GM12878 (cell line): ENCODE data around the gene HLA-B. TPM values are rescaled to one million over a fixed set of nuclear protein-coding genes. Genes with fewer than 3 reads are reported as not detected.
A peak's percentile ranks its signal among the peaks of the same experiment; 100 is the strongest.

ENCODE experiments used
- ATAC-seq: fragments of 200-7000 bp; cut with Tn5 transposase; 3 replicates; pipeline ENCODE4 v1.9.1; 2020; ENCODE audit warnings: mild to moderate bottlenecking, moderate library complexity
- BruUV-seq: library from RNA; stranded (reverse); fragments of 400-500 nt; replicated peaks from 2 replicates; lab custom pipeline; 2021; lab: Mats Ljungman, UMichigan
- CTCF ChIA-PET: fragments of 300-600 bp; sonication (Branson Sonifier 250); formaldehyde crosslinking; extraction: SDS; loops from one replicate; lab custom pipeline; 2021; ENCODE audit warnings: inconsistent platforms; lab: Yijun Ruan, JAX
- POLR2A ChIA-PET: fragments of 350-600 bp; formaldehyde crosslinking; extraction: SDS; loops from one replicate; lab custom pipeline; 2021; ENCODE audit warnings: inconsistent platforms; lab: Charles Lee
- RAD21 ChIA-PET: fragments of 300-600 bp; sonication (Branson Sonifier 250); formaldehyde crosslinking; loops from one replicate; lab custom pipeline; 2023; ENCODE audit warnings: antibody characterized with exemption; ENCODE audit not compliant: unreplicated experiment; lab: Charles Lee
- SMC1A ChIA-PET: fragments of 300-600 bp; sonication (Branson Sonifier 250); formaldehyde crosslinking; loops from one replicate; lab custom pipeline; 2023; ENCODE audit not compliant: unreplicated experiment, uncharacterized antibody; lab: Charles Lee
- DNase-seq: peaks from one replicate; pipeline ENCODE4 v3.0.0-alpha.2; 2011; ENCODE audit warnings: low read depth, low spot score
- FAIRE-seq: peaks from 3 replicates; lab custom pipeline; 2011; peaks lifted over from hg19 to GRCh38; lab: Jason Lieb, UNC
- H2AFZ ChIP-seq: 2 replicates; pipeline ENCODE4 v1.6.0; 2011; ENCODE audit warnings: low read depth, low read length, control low read depth; ENCODE audit not compliant: control insufficient read depth
- H3K27ac ChIP-seq: 2 replicates; pipeline ENCODE4 v1.5.1; 2011; ENCODE audit warnings: control low read depth; ENCODE audit not compliant: control insufficient read depth, insufficient read depth
- H3K27me3 ChIP-seq, 2 experiments: replicated peaks in 1 of 2; 2 replicates each; pipeline versions ENCODE4 v1.6.0 to v1.6.1; 2011; ENCODE audit warnings: low read length in 1 of 2; ENCODE audit not compliant: control insufficient read depth in 2 of 2, insufficient read depth in 2 of 2
- H3K36me3 ChIP-seq, 2 experiments: 2 replicates each; pipeline ENCODE4 v1.5.1; 2011; ENCODE audit warnings: low read length in 1 of 2; ENCODE audit not compliant: control insufficient read depth in 2 of 2, insufficient read depth in 2 of 2
- H3K4me1 ChIP-seq: 2 replicates; pipeline ENCODE4 v1.6.1; 2011; ENCODE audit warnings: mild to moderate bottlenecking, low read length, moderate library complexity, mixed read lengths; ENCODE audit not compliant: control insufficient read depth, insufficient read depth
- H3K4me2 ChIP-seq: 2 replicates; pipeline ENCODE4 v1.6.0; 2011; ENCODE audit warnings: control low read depth; ENCODE audit not compliant: control insufficient read depth, insufficient read depth
- H3K4me3 ChIP-seq: fragments of 200-600 bp; sonication (generic); 2 replicates; pipeline ENCODE4 v1.5.1; 2016
- H3K79me2 ChIP-seq: 2 replicates; pipeline ENCODE4 v1.6.0; 2011; ENCODE audit warnings: low read length; ENCODE audit not compliant: control insufficient read depth, insufficient read depth
- H3K9ac ChIP-seq: 2 replicates; pipeline ENCODE4 v1.8.0; 2011; ENCODE audit warnings: low read length, control low read depth, mixed read lengths; ENCODE audit not compliant: control insufficient read depth, insufficient read depth
- H3K9me3 ChIP-seq: replicated peaks from 3 replicates; pipeline ENCODE4 v1.5.1; 2011; ENCODE audit warnings: mild to moderate bottlenecking, low read length; ENCODE audit not compliant: control insufficient read depth, insufficient read depth
- H4K20me1 ChIP-seq: 2 replicates; pipeline ENCODE4 v1.6.0; 2011; ENCODE audit not compliant: control insufficient read depth, insufficient read depth
- CBX5 ChIP-seq: sonication (generic); IDR thresholded peaks from 2 replicates; pipeline ENCODE4 v1.6.1; 2016; ENCODE audit warnings: low read depth, moderate library complexity, mild to moderate bottlenecking, inconsistent platforms
- E2F8 ChIP-seq: fragments of 450-650 bp; IDR thresholded peaks from 2 replicates; pipeline ENCODE4 v1.6.1; 2018; ENCODE audit warnings: mild to moderate bottlenecking, low read depth, moderate library complexity; ENCODE audit not compliant: partially characterized antibody
- ELK1 ChIP-seq: IDR thresholded peaks from 2 replicates; pipeline ENCODE4 v1.6.1; 2012; ENCODE audit warnings: low read depth, low read length, improper control_type of control experiment
- ETV6 ChIP-seq, 2 experiments: fragments of 450-650 bp in 1 of 2; IDR thresholded peaks in 1 of 2; conservative IDR thresholded peaks in 1 of 2; 2 replicates each; pipeline ENCODE4 v1.6.1; 2014; ENCODE audit warnings: antibody characterized with exemption in 1 of 2, borderline replicate concordance in 1 of 2, low read depth in 1 of 2, mild to moderate bottlenecking in 1 of 2, moderate library complexity in 1 of 2
- IKZF2 ChIP-seq, 2 experiments: fragments of 450-650 bp; IDR thresholded peaks; 2 replicates each; pipeline ENCODE4 v1.6.1; 2017; ENCODE audit warnings: mild to moderate bottlenecking in 2 of 2, moderate library complexity in 2 of 2
- LARP7 ChIP-seq: fragments of 450-650 bp; IDR thresholded peaks from 2 replicates; pipeline ENCODE4 v1.6.1; 2017; ENCODE audit warnings: mild to moderate bottlenecking
- MTA2 ChIP-seq: fragments of 450-650 bp; IDR thresholded peaks from 2 replicates; pipeline ENCODE4 v1.6.1; 2016; ENCODE audit warnings: low read depth, mild to moderate bottlenecking, moderate library complexity
- NRF1 ChIP-seq: conservative IDR thresholded peaks from 2 replicates; pipeline ENCODE4 v1.6.1; 2011; ENCODE audit warnings: mild to moderate bottlenecking, low read depth, low read length, improper control_type of control experiment
- PAX8 ChIP-seq: fragments of 450-650 bp; IDR thresholded peaks from 2 replicates; pipeline ENCODE4 v1.6.1; 2017; ENCODE audit warnings: mild to moderate bottlenecking, moderate library complexity
- RAD21 ChIP-seq: IDR thresholded peaks from 2 replicates; pipeline ENCODE4 v1.6.1; 2011; ENCODE audit warnings: mild to moderate bottlenecking, low read depth, low read length, moderate library complexity; ENCODE audit not compliant: insufficient read depth
- REST ChIP-seq: IDR thresholded peaks from 2 replicates; pipeline ENCODE4 v1.6.1; 2012; ENCODE audit warnings: mild to moderate bottlenecking, low read depth, low read length
- TBL1XR1 ChIP-seq: IDR thresholded peaks from 2 replicates; pipeline ENCODE4 v1.6.1; 2012; ENCODE audit warnings: low read depth, low read length, improper control_type of control experiment
- ZNF622 ChIP-seq: fragments of 450-650 bp; IDR thresholded peaks from 2 replicates; pipeline ENCODE4 v1.6.1; 2017; ENCODE audit warnings: mild to moderate bottlenecking, inconsistent platforms
- whole genome bisulfite sequencing: methylation state at CpG from one replicate; pipeline ENCODE4 v1.1.6; 2016; ENCODE audit warnings: low lambda C conversion rate; ENCODE audit not compliant: insufficient replicate concordance, insufficient coverage; ENCODE audit errors: missing lambda C conversion rate; 5-methylcytosine and 5-hydroxymethylcytosine counted together
- in situ Hi-C: fragments of 300-500 bp; cut with MboI; formaldehyde crosslinking; loops from 9 replicates; pipeline ENCODE4 v1.14.3; 2018; ENCODE audit warnings: mixed read lengths
- intact Hi-C: fragments of 100-400 bp; cut with micrococcal nuclease; formaldehyde crosslinking; loops from one replicate; pipeline ENCODE4 v1.14.2; 2022; ENCODE audit not compliant: unreplicated experiment
- polyA plus RNA-seq, 11 experiments: library from polyadenylated mRNA; depleted of rRNA in 4 of 11; unstranded in 6 of 11; stranded (reverse) in 5 of 11; fragments of >200 nt; fragmentation: Nextera tagmentation in 4 of 11; fragmentation: Illumina TruSeq in 1 of 11; extraction: Ambion mirVana in 4 of 11; extraction: Trizol in 1 of 11; gene quantifications; 1 replicate in 1 of 11; 2 replicates in 10 of 11; pipeline versions ENCODE4 v1.2.1 to v1.2.3, GENCODE V29; 2011 to 2016; ENCODE audit warnings: inconsistent platforms in 2 of 11, missing spikeins in 2 of 11, low read depth in 1 of 11
- total RNA-seq, 4 experiments: library from RNA; depleted of rRNA in 3 of 4; stranded (reverse); fragments of >200 nt in 3 of 4; fragmentation: Illumina TruSeq in 1 of 4; extraction: Trizol in 1 of 4; gene quantifications; 2 replicates each; pipeline versions ENCODE4 v1.2.1 to v1.2.3, GENCODE V29; 2013 to 2021

HLA-B gene
- total and polyA plus RNA-seq, 10 of the 15 experiments (the other 5 are each of a cell fraction or from before 2014, with no cell fraction given) = 820 to 5,128 (median 3,370) TPM

- no peak for FAIRE-seq
- WGBS = 37% methylated on average over 8 of the region's 8 CpGs
- H3K4me3 ChIP-seq = no peak overlapping the region
- no TSS peak for BruUV-seq
- no peaks in the 10 kb centered on the region for H3K27me3 ChIP-seq
- peaks cover 26% of the 10 kb centered on the region for H3K79me2 ChIP-seq
- CTCF ChIA-PET = interaction anchor here (0.7 to 2.2 kb wide), 2 partner anchors 15 to 90 kb away, joined by 3 to 6 read pairs; no protein-coding TSS in a partner anchor
- no peak overlapping the region for H3K27ac ChIP-seq
- H4K20me1 ChIP-seq = peaks cover 20% of the 10 kb centered on the region
- RAD21 ChIA-PET = interaction anchor here (0.6 kb wide), 1 partner anchor 144 kb away, joined by 4 read pairs; no protein-coding TSS in a partner anchor
- no peak overlapping the region for H3K4me2 ChIP-seq
- peaks cover 15 to 26% of the 10 kb centered on the region in 2 experiments for H3K36me3 ChIP-seq
- no peak overlapping the region for H3K9ac ChIP-seq
- ATAC-seq = peak; percentile 22
- no peaks in the 10 kb centered on the region; the same call in 2 of the 3 replicates for H3K9me3 ChIP-seq
- POLR2A ChIA-PET = no interaction called here
- DNase-seq = no peak
- SMC1A ChIA-PET = interaction anchor here (0.6 to 0.7 kb wide), 3 partner anchors 75 to 110 kb away, joined by 3 read pairs; no protein-coding TSS in a partner anchor
- H3K4me1 ChIP-seq = peaks cover 14% of the 10 kb centered on the region
- H2AFZ ChIP-seq = no peak overlapping the region
- intact Hi-C loops (no loop called here), in situ Hi-C loops (loop anchor here (5.0 kb wide), 1 partner anchor 84 kb away; no protein-coding TSS in a partner anchor)
- TF ChIP-seq RAD21 (no peak), LARP7 (no peak), ZNF622 (no peak), TBL1XR1 (no peak), MTA2 (no peak), CBX5 (no peak), PAX8 (no peak), ELK1 (no peak), NRF1 (no peak), ETV6 (conservative IDR thresholded peaks at IDR 0.05 in 1 of 2, IDR thresholded peaks at IDR 0.05 in 1 of 2; ENCODE audit: borderline replicate concordance in 1 of 2, low read depth in 1 of 2) (no peak), IKZF2 (IDR thresholded peaks at IDR 0.05) (no peak), E2F8 (no peak), REST (no peak)
Observed at GRCh38 chr6:31351401-31352309, 5.3 kb downstream of the HLA-B start.
